ENCODE data around the gene LUC7L2.
"Not testable (repeated sequence)": the region's sequence is repeated elsewhere in the genome, so short reads cannot be mapped to it uniquely, and the experiment has no call there.

Gene LUC7L2

GRCh38 chr7:139414743-139415402, 55.2 kb downstream of the LUC7L2 start:
- peaks cover 50 to 53% of the 10 kb centered on the region in 2 donors for H3K36me3 ChIP-seq (ENCODE audit: control insufficient read depth in 1 of 2, insufficient read depth in 2 of 2, low read length in 2 of 2)
- H3K9me3 ChIP-seq (ENCODE audit: control insufficient read depth in 1 of 2, low read length in 2 of 2); H3K27me3 ChIP-seq (ENCODE audit: low read depth, low read length); H3K4me1 ChIP-seq (ENCODE audit: control insufficient read depth in 1 of 2, insufficient read depth in 2 of 2, low read length in 2 of 2); H3K27ac ChIP-seq (ENCODE audit: low read length); H3K4me3 ChIP-seq (ENCODE audit: low read depth in 1 of 2, low read length in 2 of 2): not testable (repeated sequence)

- Histone ChIP-seq H3K4me1 (ENCODE audit: control insufficient read depth in 1 of 2, insufficient read depth in 2 of 2, low read length in 2 of 2) (peaks cover 0 to 4% of the 10 kb centered on the region in 2 donors), H3K27me3 (ENCODE audit: low read depth, low read length) (no peaks in the 10 kb centered on the region), H3K36me3 (ENCODE audit: control insufficient read depth in 1 of 2, insufficient read depth in 2 of 2, low read length in 2 of 2) (peaks cover 50 to 52% of the 10 kb centered on the region in 2 donors)
Observed at GRCh38 chr7:139416405-139416804, 56.7 kb downstream of the LUC7L2 start.

GRCh38 chr7:139417478-139417877, 57.8 kb downstream of the LUC7L2 start:
- Histone ChIP-seq H3K27me3 (ENCODE audit: low read depth, low read length) (no peaks in the 10 kb centered on the region), H3K9me3 (ENCODE audit: control insufficient read depth in 1 of 2, low read length in 2 of 2) (no peaks in the 10 kb centered on the region), H3K36me3 (ENCODE audit: control insufficient read depth in 1 of 2, insufficient read depth in 2 of 2, low read length in 2 of 2) (peaks cover 41 to 55% of the 10 kb centered on the region in 2 donors), H3K4me1 (ENCODE audit: control insufficient read depth in 1 of 2, insufficient read depth in 2 of 2, low read length in 2 of 2) (peaks cover 0 to 10% of the 10 kb centered on the region in 2 donors), H3K27ac (ENCODE audit: low read length) (no peak overlapping the region), H3K4me3 (ENCODE audit: low read depth in 1 of 2, low read length in 2 of 2) (no peak overlapping the region)

More at GRCh38 chr7:139416405-139416804, 56.7 kb downstream of the LUC7L2 start:
- H3K9me3 ChIP-seq (ENCODE audit: control insufficient read depth in 1 of 2, low read length in 2 of 2) = no peaks in the 10 kb centered on the region
- H3K27ac ChIP-seq (ENCODE audit: low read length) = no peak overlapping the region
- no peak overlapping the region for H3K4me3 ChIP-seq (ENCODE audit: low read depth in 1 of 2, low read length in 2 of 2)

GRCh38 chr7:139421123-139421522, 61.4 kb downstream of the LUC7L2 start:
- Histone ChIP-seq H3K27ac (ENCODE audit: low read length) (no peak overlapping the region), H3K4me1 (ENCODE audit: control insufficient read depth in 1 of 2, insufficient read depth in 2 of 2, low read length in 2 of 2) (peaks cover 0 to 15% of the 10 kb centered on the region in 2 donors), H3K36me3 (ENCODE audit: control insufficient read depth in 1 of 2, insufficient read depth in 2 of 2, low read length in 2 of 2) (peaks cover 32 to 38% of the 10 kb centered on the region in 2 donors), H3K27me3 (ENCODE audit: low read depth, low read length) (no peaks in the 10 kb centered on the region), H3K4me3 (ENCODE audit: low read depth in 1 of 2, low read length in 2 of 2) (no peak overlapping the region), H3K9me3 (ENCODE audit: control insufficient read depth in 1 of 2, low read length in 2 of 2) (no peaks in the 10 kb centered on the region)

GRCh38 chr7:139422126-139422525, 62.4 kb downstream of the LUC7L2 start:
- H3K27ac ChIP-seq (ENCODE audit: low read length) = peak overlapping the region; percentile 41
- H3K4me3 ChIP-seq (ENCODE audit: low read depth in 1 of 2, low read length in 2 of 2) = no peak overlapping the region
- H3K27me3 ChIP-seq (ENCODE audit: low read depth, low read length) = no peaks in the 10 kb centered on the region
- peaks cover 22 to 33% of the 10 kb centered on the region in 2 donors for H3K36me3 ChIP-seq (ENCODE audit: control insufficient read depth in 1 of 2, insufficient read depth in 2 of 2, low read length in 2 of 2)
- peaks cover 0 to 15% of the 10 kb centered on the region in 2 donors for H3K4me1 ChIP-seq (ENCODE audit: control insufficient read depth in 1 of 2, insufficient read depth in 2 of 2, low read length in 2 of 2)
- no peaks in the 10 kb centered on the region for H3K9me3 ChIP-seq (ENCODE audit: control insufficient read depth in 1 of 2, low read length in 2 of 2)

GRCh38 chr7:139423091-139423490, 63.4 kb downstream of the LUC7L2 start:
- H3K36me3 ChIP-seq (ENCODE audit: control insufficient read depth in 1 of 2, insufficient read depth in 2 of 2, low read length in 2 of 2) = peaks cover 12 to 24% of the 10 kb centered on the region in 2 donors
- H3K27ac ChIP-seq (ENCODE audit: low read length) = no peak overlapping the region
- peaks cover 0 to 15% of the 10 kb centered on the region in 2 donors for H3K4me1 ChIP-seq (ENCODE audit: control insufficient read depth in 1 of 2, insufficient read depth in 2 of 2, low read length in 2 of 2)
- H3K27me3 ChIP-seq (ENCODE audit: low read depth, low read length) = no peaks in the 10 kb centered on the region
- H3K4me3 ChIP-seq (ENCODE audit: low read depth in 1 of 2, low read length in 2 of 2) = no peak overlapping the region
- H3K9me3 ChIP-seq (ENCODE audit: control insufficient read depth in 1 of 2, low read length in 2 of 2) = no peaks in the 10 kb centered on the region

GRCh38 chr7:139424004-139424403, 64.3 kb downstream of the LUC7L2 start:
- Histone ChIP-seq H3K27me3 (ENCODE audit: low read depth, low read length) (no peaks in the 10 kb centered on the region), H3K36me3 (ENCODE audit: control insufficient read depth in 1 of 2, insufficient read depth in 2 of 2, low read length in 2 of 2) (peaks cover 9 to 20% of the 10 kb centered on the region in 2 donors), H3K9me3 (ENCODE audit: control insufficient read depth in 1 of 2, low read length in 2 of 2) (no peaks in the 10 kb centered on the region), H3K4me1 (ENCODE audit: control insufficient read depth in 1 of 2, insufficient read depth in 2 of 2, low read length in 2 of 2) (peaks cover 0 to 15% of the 10 kb centered on the region in 2 donors), H3K27ac (ENCODE audit: low read length) (no peak overlapping the region), H3K4me3 (ENCODE audit: low read depth in 1 of 2, low read length in 2 of 2) (no peak overlapping the region)

- H3K4me3 ChIP-seq (ENCODE audit: low read depth in 1 of 2, low read length in 2 of 2); H3K27ac ChIP-seq (ENCODE audit: low read length); H3K36me3 ChIP-seq (ENCODE audit: control insufficient read depth in 1 of 2, insufficient read depth in 2 of 2, low read length in 2 of 2); H3K9me3 ChIP-seq (ENCODE audit: control insufficient read depth in 1 of 2, low read length in 2 of 2); H3K27me3 ChIP-seq (ENCODE audit: low read depth, low read length): not testable (repeated sequence)
- H3K4me1 ChIP-seq (ENCODE audit: control insufficient read depth in 1 of 2, insufficient read depth in 2 of 2, low read length in 2 of 2) = peaks cover 0 to 15% of the 10 kb centered on the region in 2 donors
Observed at GRCh38 chr7:139425701-139426100, 66.0 kb downstream of the LUC7L2 start.

GRCh38 chr7:139426258-139427028, 66.7 kb downstream of the LUC7L2 start:
- Histone ChIP-seq H3K27ac (ENCODE audit: low read length) (no peak overlapping the region), H3K36me3 (ENCODE audit: control insufficient read depth in 1 of 2, insufficient read depth in 2 of 2, low read length in 2 of 2) (peaks cover 5 to 8% of the 10 kb centered on the region in 2 donors)

GRCh38 chr7:139427029-139427420, 67.3 kb downstream of the LUC7L2 start:
- no peak overlapping the region for H3K27ac ChIP-seq (ENCODE audit: low read length)
- no peak overlapping the region for H3K4me3 ChIP-seq (ENCODE audit: low read depth in 1 of 2, low read length in 2 of 2)
- H3K36me3 ChIP-seq (ENCODE audit: control insufficient read depth in 1 of 2, insufficient read depth in 2 of 2, low read length in 2 of 2) = peaks cover 5% of the 10 kb centered on the region in 2 donors
- no peaks in the 10 kb centered on the region for H3K9me3 ChIP-seq (ENCODE audit: control insufficient read depth in 1 of 2, low read length in 2 of 2)
- no peaks in the 10 kb centered on the region for H3K27me3 ChIP-seq (ENCODE audit: low read depth, low read length)
- H3K4me1 ChIP-seq (ENCODE audit: control insufficient read depth in 1 of 2, insufficient read depth in 2 of 2, low read length in 2 of 2) = peaks cover 0 to 21% of the 10 kb centered on the region in 2 donors

More at GRCh38 chr7:139426258-139427028, 66.7 kb downstream of the LUC7L2 start:
- Histone ChIP-seq H3K4me1 (ENCODE audit: control insufficient read depth in 1 of 2, insufficient read depth in 2 of 2, low read length in 2 of 2) (peaks cover 0 to 20% of the 10 kb centered on the region in 2 donors), H3K4me3 (ENCODE audit: low read depth in 1 of 2, low read length in 2 of 2) (no peak overlapping the region), H3K9me3 (ENCODE audit: control insufficient read depth in 1 of 2, low read length in 2 of 2) (no peaks in the 10 kb centered on the region), H3K27me3 (ENCODE audit: low read depth, low read length) (no peaks in the 10 kb centered on the region)

GRCh38 chr7:139427788-139428187, 68.1 kb downstream of the LUC7L2 start:
- Histone ChIP-seq H3K36me3 (ENCODE audit: control insufficient read depth in 1 of 2, insufficient read depth in 2 of 2, low read length in 2 of 2) (peaks cover 0 to 5% of the 10 kb centered on the region in 2 donors), H3K27ac (ENCODE audit: low read length) (no peak overlapping the region), H3K4me3 (ENCODE audit: low read depth in 1 of 2, low read length in 2 of 2) (no peak overlapping the region), H3K4me1 (ENCODE audit: control insufficient read depth in 1 of 2, insufficient read depth in 2 of 2, low read length in 2 of 2) (peaks cover 0 to 14% of the 10 kb centered on the region in 2 donors), H3K9me3 (ENCODE audit: control insufficient read depth in 1 of 2, low read length in 2 of 2) (no peaks in the 10 kb centered on the region), H3K27me3 (ENCODE audit: low read depth, low read length) (no peaks in the 10 kb centered on the region)
